Measurements from ENCODE around the gene PABPN1. TPM values are rescaled to one million over a fixed set of nuclear protein-coding genes. Genes with fewer than 3 reads are reported as not detected.

Gene PABPN1
- polyA plus RNA-seq, 3 donors, result 54.4 to 356 (median 64.6) TPM

- Mint-ChIP-seq H3K27me3 (ENCODE audit: low read depth in 3 of 3) (no peaks in the 10 kb centered on the region), H3K36me3 (peaks cover 22 to 38% of the 10 kb centered on the region in 2 donors), H3K27ac (peak overlapping the region; percentile 97 to 99 (median 98)), H3K9me3 (peaks cover 0 to 2% (median 0%) of the 10 kb centered on the region in 7 donors), H3K4me1 (peaks cover 31% of the 10 kb centered on the region), H3K4me3 (peak overlapping the region; percentile 87 to 96)
- Histone ChIP-seq H3K9ac (ENCODE audit: insufficient read depth, low read length, poor library complexity, severe bottlenecking) (peak overlapping the region; percentile 91), H3K9me3 (replicated peaks in 1 of 2; ENCODE audit: control insufficient read depth in 1 of 2, insufficient read depth in 1 of 2, low read length in 2 of 2) (no peaks in the 10 kb centered on the region), H2AFZ (ENCODE audit: insufficient read depth, low read depth, low read length, poor library complexity, severe bottlenecking) (peak overlapping the region; percentile 69), H3K4me3 (replicated peaks in 1 of 3; ENCODE audit: low read depth in 2 of 3, low read length in 3 of 3) (peak overlapping the region; percentile 64 to 97 (median 83)), H4K20me1 (ENCODE audit: insufficient read depth, low read length) (no peaks in the 10 kb centered on the region), H3K27me3 (ENCODE audit: control insufficient read depth in 2 of 2, insufficient read depth in 2 of 2, low read length in 2 of 2) (no peaks in the 10 kb centered on the region), H3K36me3 (replicated peaks in 1 of 2; ENCODE audit: control insufficient read depth in 1 of 2, insufficient read depth in 2 of 2, low read length in 2 of 2) (peaks cover 18 to 31% of the 10 kb centered on the region in 2 donors), H3K4me1 (ENCODE audit: control insufficient read depth in 1 of 2, insufficient read depth in 2 of 2, low read length in 2 of 2) (peaks cover 25 to 42% of the 10 kb centered on the region in 2 donors), H3K27ac (ENCODE audit: low read depth in 1 of 2, low read length in 2 of 2) (peak overlapping the region; percentile 93 to 96), H3K4me2 (replicated peaks; ENCODE audit: extremely low read depth, low read length, poor library complexity, severe bottlenecking) (peak overlapping the region; percentile 77), H3K79me2 (ENCODE audit: insufficient read depth, low read length) (peaks cover 20% of the 10 kb centered on the region)
- 67% methylated on average over 3 of the region's 10 CpGs for WGBS (ENCODE audit: insufficient coverage)
- no peak for TF ChIP-seq CTCF (IDR thresholded peaks at IDR 0.05)
- intact Hi-C loops (cut with micrococcal nuclease), result loop anchor here (1.0 to 10.0 kb wide), 4 partner anchors 13 to 715 kb away; partner anchors contain the start of genes HOMEZ (in 2 of the 2), DAD1 (in 1 of the 2) and PABPN1 (in 1 of the 2)
- DNase-seq, result peak; percentile 33 to 55 (median 51)
Observed at GRCh38 chr14:23299986-23300686, 21.1 kb upstream of the PABPN1 start.

GRCh38 chr14:23300687-23301223 lies 20.5 kb upstream of the PABPN1 start:
- Histone ChIP-seq H3K27me3 (ENCODE audit: control insufficient read depth in 2 of 2, insufficient read depth in 2 of 2, low read length in 2 of 2) (no peaks in the 10 kb centered on the region), H3K79me2 (ENCODE audit: insufficient read depth, low read length) (peaks cover 22% of the 10 kb centered on the region), H3K9ac (ENCODE audit: insufficient read depth, low read length, poor library complexity, severe bottlenecking) (peak overlapping the region; percentile 91), H3K27ac (ENCODE audit: low read depth in 1 of 2, low read length in 2 of 2) (peak overlapping the region; percentile 93 to 96), H3K9me3 (replicated peaks in 1 of 2; ENCODE audit: control insufficient read depth in 1 of 2, insufficient read depth in 1 of 2, low read length in 2 of 2) (no peaks in the 10 kb centered on the region), H2AFZ (ENCODE audit: insufficient read depth, low read depth, low read length, poor library complexity, severe bottlenecking) (peak overlapping the region; percentile 69), H3K4me2 (replicated peaks; ENCODE audit: extremely low read depth, low read length, poor library complexity, severe bottlenecking) (peak overlapping the region; percentile 77), H3K4me1 (ENCODE audit: control insufficient read depth in 1 of 2, insufficient read depth in 2 of 2, low read length in 2 of 2) (peaks cover 26 to 44% of the 10 kb centered on the region in 2 donors), H3K4me3 (replicated peaks in 1 of 3; ENCODE audit: low read depth in 2 of 3, low read length in 3 of 3) (peak overlapping the region; percentile 64 to 97 (median 83)), H3K36me3 (replicated peaks in 1 of 2; ENCODE audit: control insufficient read depth in 1 of 2, insufficient read depth in 2 of 2, low read length in 2 of 2) (peaks cover 18 to 31% of the 10 kb centered on the region in 2 donors), H4K20me1 (ENCODE audit: insufficient read depth, low read length) (no peaks in the 10 kb centered on the region)
- H3K27me3 Mint-ChIP-seq (ENCODE audit: low read depth in 3 of 3), result no peaks in the 10 kb centered on the region
- H3K36me3 Mint-ChIP-seq, result peaks cover 21 to 35% of the 10 kb centered on the region in 2 donors
- intact Hi-C loops (cut with micrococcal nuclease), result loop anchor here (1.0 to 10.0 kb wide), 5 partner anchors 14 to 716 kb away; partner anchors contain the start of genes HOMEZ (in 2 of the 2), PABPN1 (in 2 of the 2) and DAD1 (in 1 of the 2)
- peak in 2 of 3 donors; percentile 32 to 60 for DNase-seq
- no peak for TF ChIP-seq CTCF (IDR thresholded peaks at IDR 0.05)
- H3K4me3 Mint-ChIP-seq, result peak overlapping the region; percentile 87 to 96
- H3K4me1 Mint-ChIP-seq, result peaks cover 31% of the 10 kb centered on the region
- WGBS (ENCODE audit: insufficient coverage), result 0% methylated on average over 10 of the region's 13 CpGs
- peak overlapping the region; percentile 97 to 99 (median 98) for H3K27ac Mint-ChIP-seq
- H3K9me3 Mint-ChIP-seq, result peaks cover 0 to 2% (median 0%) of the 10 kb centered on the region in 7 donors
